HG03457 (cell line): ENCODE results near the gene ISYNA1.

Experiments
- ATAC-seq: cut with Tn5 transposase; IDR thresholded peaks from one replicate; pipeline ENCODE4 v1.9.1; 2021; ENCODE audit warnings: moderate number of reproducible peaks; ENCODE audit not compliant: unreplicated experiment

ISYNA1 gene

GRCh38 chr19:18433015-18433691 is 4.8 kb downstream of the ISYNA1 start:
- ATAC-seq = no peak

- no peak for ATAC-seq
Measured at GRCh38 chr19:18432275-18433014, 5.5 kb downstream of the ISYNA1 start.

GRCh38 chr19:18431351-18432197 is 6.4 kb downstream of the ISYNA1 start:
- no peak for ATAC-seq

- no peak for ATAC-seq
Measured at GRCh38 chr19:18430417-18431144, 7.4 kb downstream of the ISYNA1 start.

GRCh38 chr19:18429717-18430416 is 8.1 kb downstream of the ISYNA1 start:
- ATAC-seq = no peak

GRCh38 chr19:18428787-18429674 is 8.9 kb downstream of the ISYNA1 start:
- ATAC-seq = peak; percentile 44

- no peak for ATAC-seq
Measured at GRCh38 chr19:18428173-18428786, 9.7 kb downstream of the ISYNA1 start.

GRCh38 chr19:18427743-18428113 is 10.2 kb downstream of the ISYNA1 start:
- no peak for ATAC-seq

GRCh38 chr19:18427080-18427742 is 10.7 kb downstream of the ISYNA1 start:
- no peak for ATAC-seq

GRCh38 chr19:18426416-18426767 is 11.5 kb downstream of the ISYNA1 start:
- ATAC-seq = no peak

- ATAC-seq = no peak
Measured at GRCh38 chr19:18425515-18426415, 12.2 kb downstream of the ISYNA1 start.

GRCh38 chr19:18424890-18425514 is 12.9 kb downstream of the ISYNA1 start:
- ATAC-seq = no peak

GRCh38 chr19:18424122-18424889 is 13.6 kb downstream of the ISYNA1 start:
- no peak for ATAC-seq

GRCh38 chr19:18423258-18424020 is 14.5 kb downstream of the ISYNA1 start:
- ATAC-seq = no peak

GRCh38 chr19:18422530-18423191 is 15.3 kb downstream of the ISYNA1 start:
- ATAC-seq = no peak
